MM.1S (cell line): Measurements from ENCODE around the gene GNAT1.

Experiments
- DNase-seq: peaks from one replicate; pipeline ENCODE4 v3.0.0-alpha.2; 2015
- H2AFZ ChIP-seq: fragments of 300-600 bp; sonication (generic); 2 replicates; pipeline ENCODE4 v1.6.0; 2016; ENCODE audit warnings: antibody characterized with exemption, low read length
- H3F3A ChIP-seq: fragments of 300-600 bp; sonication (generic); 2 replicates; pipeline ENCODE4 v1.6.1; 2016; ENCODE audit warnings: mild to moderate bottlenecking, antibody characterized with exemption, low read length, moderate library complexity, mixed read lengths; ENCODE audit not compliant: insufficient read depth
- H3K27ac ChIP-seq: fragments of 300-600 bp; sonication (generic); 2 replicates; pipeline ENCODE4 v1.5.1; 2016; ENCODE audit warnings: mild to moderate bottlenecking, low read length
- H3K27me3 ChIP-seq: fragments of 300-600 bp; sonication (generic); replicated peaks from 2 replicates; pipeline ENCODE4 v1.6.0; 2016; ENCODE audit warnings: low read length; ENCODE audit not compliant: insufficient read depth
- H3K36me3 ChIP-seq: fragments of 300-600 bp; sonication (generic); replicated peaks from 2 replicates; pipeline ENCODE4 v1.6.1; 2016; ENCODE audit warnings: mild to moderate bottlenecking, low read length, mixed read lengths; ENCODE audit not compliant: insufficient read depth
- H3K4me1 ChIP-seq: fragments of 300-600 bp; sonication (generic); 2 replicates; pipeline ENCODE4 v1.6.1; 2016; ENCODE audit warnings: low read length, mixed read lengths
- H3K4me2 ChIP-seq: fragments of 300-600 bp; sonication (generic); 2 replicates; pipeline ENCODE4 v1.6.0; 2016; ENCODE audit warnings: low read depth, low read length
- H3K4me3 ChIP-seq: fragments of 300-600 bp; sonication (generic); 2 replicates; pipeline ENCODE4 v1.5.1; 2016; ENCODE audit warnings: low read length, mixed read lengths
- H3K79me2 ChIP-seq: fragments of 300-600 bp; sonication (generic); 2 replicates; pipeline ENCODE4 v1.6.1; 2016; ENCODE audit warnings: mixed run types, low read length, mixed read lengths
- H3K9ac ChIP-seq: fragments of 300-600 bp; sonication (generic); 2 replicates; pipeline ENCODE4 v1.6.1; 2016; ENCODE audit warnings: low read length, mixed read lengths
- H3K9me2 ChIP-seq: fragments of 300-600 bp; sonication (generic); replicated peaks from 2 replicates; pipeline ENCODE4 v1.6.1; 2016; ENCODE audit warnings: mild to moderate bottlenecking, low read length, mixed read lengths; ENCODE audit not compliant: insufficient read depth
- H3K9me3 ChIP-seq: fragments of 300-600 bp; sonication (generic); replicated peaks from 2 replicates; pipeline ENCODE4 v1.6.1; 2016; ENCODE audit warnings: mild to moderate bottlenecking, low read length, mixed read lengths; ENCODE audit not compliant: insufficient read depth
- H4K20me1 ChIP-seq: fragments of 300-600 bp; sonication (generic); 2 replicates; pipeline ENCODE4 v1.6.1; 2016; ENCODE audit warnings: mild to moderate bottlenecking, low read length, moderate library complexity, mixed read lengths; ENCODE audit not compliant: insufficient read depth
- CTCF ChIP-seq: fragments of 300-600 bp; sonication (generic); IDR thresholded peaks from 2 replicates; pipeline ENCODE4 v1.5.1; 2016; ENCODE audit warnings: antibody characterized with exemption, low read length, mixed read lengths
- EZH2 ChIP-seq: fragments of 300-600 bp; sonication (generic); optimal IDR thresholded peaks from 2 replicates; pipeline ENCODE3; 2017; ENCODE audit warnings: low read depth, mild to moderate bottlenecking, antibody characterized with exemption, low read length, mixed read lengths
- EZH2phosphoT487 ChIP-seq: fragments of 300-600 bp; sonication (generic); IDR thresholded peaks from 2 replicates; pipeline ENCODE4 v1.6.1; 2018; ENCODE audit warnings: antibody characterized with exemption, low read length

Gene GNAT1

GRCh38 chr3:50218448-50218847 lies 27.0 kb downstream of the GNAT1 start:
- no peak overlapping the region for H3K4me2 ChIP-seq
- no peaks in the 10 kb centered on the region for H3K79me2 ChIP-seq
- H3F3A ChIP-seq: no peaks in the 10 kb centered on the region
- H3K27ac ChIP-seq: no peak overlapping the region
- DNase-seq: no peak
- no peaks in the 10 kb centered on the region for H3K9me2 ChIP-seq
- H3K4me1 ChIP-seq: no peaks in the 10 kb centered on the region
- H3K9me3 ChIP-seq: no peaks in the 10 kb centered on the region
- TF ChIP-seq EZH2 (no peak), CTCF (no peak), EZH2phosphoT487 (no peak)
- no peaks in the 10 kb centered on the region for H4K20me1 ChIP-seq
- no peak overlapping the region for H3K9ac ChIP-seq
- H3K4me3 ChIP-seq: no peak overlapping the region
- H3K27me3 ChIP-seq: peaks cover 67% of the 10 kb centered on the region
- H3K36me3 ChIP-seq: no peaks in the 10 kb centered on the region
- H2AFZ ChIP-seq: no peak overlapping the region

GRCh38 chr3:50219285-50219684 lies 27.9 kb downstream of the GNAT1 start:
- Histone ChIP-seq H3K4me3 (no peak overlapping the region), H4K20me1 (no peaks in the 10 kb centered on the region), H2AFZ (no peak overlapping the region), H3K27ac (no peak overlapping the region), H3K9ac (no peak overlapping the region), H3K9me3 (no peaks in the 10 kb centered on the region), H3K9me2 (no peaks in the 10 kb centered on the region), H3F3A (no peaks in the 10 kb centered on the region), H3K4me1 (no peaks in the 10 kb centered on the region), H3K4me2 (no peak overlapping the region), H3K36me3 (no peaks in the 10 kb centered on the region), H3K27me3 (peaks cover 67% of the 10 kb centered on the region), H3K79me2 (no peaks in the 10 kb centered on the region)
- TF ChIP-seq EZH2 (no peak), EZH2phosphoT487 (no peak), CTCF (no peak)
- DNase-seq: no peak

DNA sequence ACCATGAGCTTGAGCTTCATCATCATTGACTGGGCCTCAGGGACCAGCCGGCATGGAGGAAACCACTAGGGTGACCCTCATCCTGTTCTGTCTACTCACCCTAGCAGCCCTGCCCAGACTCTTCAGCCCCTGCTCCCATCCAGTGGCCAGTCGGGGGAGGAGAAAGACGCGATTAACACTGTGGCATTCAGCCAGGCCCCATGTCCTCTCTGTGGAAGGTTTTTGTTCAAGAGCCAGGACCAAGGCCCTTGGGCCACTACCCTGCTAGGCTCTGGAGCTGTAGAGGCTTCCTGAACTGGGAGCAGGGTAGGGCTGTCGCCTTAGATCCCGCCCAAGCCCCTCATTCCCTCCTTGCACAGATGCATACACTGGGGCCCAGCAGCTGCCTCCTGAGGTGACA lies 28.7 kb downstream of the GNAT1 start:
- Histone ChIP-seq H4K20me1 (no peaks in the 10 kb centered on the region), H3K9me2 (no peaks in the 10 kb centered on the region), H2AFZ (no peak overlapping the region), H3K4me3 (no peak overlapping the region), H3K27ac (no peak overlapping the region), H3K36me3 (no peaks in the 10 kb centered on the region), H3K27me3 (peaks cover 67% of the 10 kb centered on the region), H3K4me2 (no peak overlapping the region), H3K79me2 (no peaks in the 10 kb centered on the region), H3F3A (no peaks in the 10 kb centered on the region), H3K4me1 (no peaks in the 10 kb centered on the region), H3K9ac (no peak overlapping the region), H3K9me3 (no peaks in the 10 kb centered on the region)
- no peak for TF ChIP-seq EZH2phosphoT487
- no peak for TF ChIP-seq EZH2
- no peak for TF ChIP-seq CTCF
- DNase-seq: no peak
